ENCODE results near the gene DIPK1B.

Gene DIPK1B

GRCh38 chr9:136739509-136739908, 27.1 kb downstream of the DIPK1B start:
- DNase-seq (ENCODE audit: low spot score), result no peak

GRCh38 chr9:136740069-136740468, 27.7 kb downstream of the DIPK1B start:
- DNase-seq (ENCODE audit: low spot score), result no peak

- DNase-seq (ENCODE audit: low spot score), result no peak
These were observed 28.1 kb downstream of the DIPK1B start for GRCh38 chr9:136740491-136740890.

GRCh38 chr9:136740971-136741882, 28.9 kb downstream of the DIPK1B start:
- DNase-seq (ENCODE audit: low spot score), result no peak

GRCh38 chr9:136741883-136742571, 29.7 kb downstream of the DIPK1B start:
- no peak for DNase-seq (ENCODE audit: low spot score)

GRCh38 chr9:136742591-136743391, 30.4 kb downstream of the DIPK1B start, which contains the start of gene LCN10:
Gene LCN10, minus strand, starts transcription at chr9:136742940. Its CDS starts 37 bp downstream, at chr9:136742903.
- no peak for DNase-seq (ENCODE audit: low spot score)

GRCh38 chr9:136743639-136744211, 31.4 kb downstream of the DIPK1B start:
- no peak for DNase-seq (ENCODE audit: low spot score)

- DNase-seq (ENCODE audit: low spot score), result no peak
These were observed 32.4 kb downstream of the DIPK1B start for GRCh38 chr9:136744773-136745172.

GRCh38 chr9:136745389-136746154, 33.2 kb downstream of the DIPK1B start:
- no peak for DNase-seq (ENCODE audit: low spot score)

- DNase-seq (ENCODE audit: low spot score), result no peak
These were observed 33.8 kb downstream of the DIPK1B start for GRCh38 chr9:136746155-136746490.

- DNase-seq (ENCODE audit: low spot score), result no peak
These were observed 34.2 kb downstream of the DIPK1B start for GRCh38 chr9:136746621-136747020.

- DNase-seq (ENCODE audit: low spot score), result no peak
These were observed 35.0 kb downstream of the DIPK1B start for GRCh38 chr9:136747161-136748060.

GRCh38 chr9:136748201-136748600, 35.8 kb downstream of the DIPK1B start, which contains the start of gene LCN6:
Gene LCN6, minus strand, starts transcription at chr9:136748525. Its CDS starts 42 bp downstream, at chr9:136748483.
- DNase-seq (ENCODE audit: low spot score), result no peak

- DNase-seq (ENCODE audit: low spot score), result no peak
These were observed 36.6 kb downstream of the DIPK1B start for GRCh38 chr9:136748666-136749611.

- DNase-seq (ENCODE audit: low spot score), result no peak
These were observed 38.2 kb downstream of the DIPK1B start for GRCh38 chr9:136750526-136750925.

GRCh38 chr9:136751244-136751643, 38.9 kb downstream of the DIPK1B start:
- DNase-seq (ENCODE audit: low spot score), result no peak

GRCh38 chr9:136751814-136752213, 39.4 kb downstream of the DIPK1B start:
- DNase-seq (ENCODE audit: low spot score), result no peak

- no peak for DNase-seq (ENCODE audit: low spot score)
These were observed 41.1 kb downstream of the DIPK1B start for GRCh38 chr9:136753371-136754058.
